Uterus (tissue), 4 donors: ENCODE measurements around the gene AP1AR. TPM values are rescaled to one million over a fixed set of nuclear protein-coding genes. Genes with fewer than 3 reads are reported as not detected.
"Not testable (repeated sequence)": the region's sequence is repeated elsewhere in the genome, so short reads cannot be mapped to it uniquely, and the experiment has no call there.

ENCODE experiments used
- DNase-seq, 2 donors: peaks; one replicate each; pipeline ENCODE4 v3.0.0-alpha.2; 2019 to 2020
- H3K27ac ChIP-seq, 2 donors: fragments of 200-600 bp; sonication (generic); 1 replicate in 1 of 2; 2 replicates in 1 of 2; pipeline ENCODE4 v1.5.1; 2016 to 2018
- H3K27me3 ChIP-seq, 2 donors: fragments of 200-600 bp; sonication (generic); one replicate each; pipeline ENCODE4 v1.5.1; 2018 to 2019; ENCODE audit warnings: control low read depth in 1 of 2
- H3K36me3 ChIP-seq, 2 donors: fragments of 200-600 bp; sonication (generic); one replicate each; pipeline ENCODE4 v1.5.1; 2019; ENCODE audit warnings: control low read depth in 1 of 2
- H3K4me1 ChIP-seq, 2 donors: fragments of 200-600 bp; sonication (generic); one replicate each; pipeline ENCODE4 v1.5.1; 2018 to 2019; ENCODE audit warnings: control low read depth in 1 of 2
- H3K4me3 ChIP-seq, 2 donors: fragments of 200-600 bp; sonication (generic); 1 replicate in 1 of 2; 2 replicates in 1 of 2; pipeline ENCODE4 v1.5.1; 2018 to 2019; ENCODE audit warnings: mild to moderate bottlenecking in 1 of 2
- H3K9me3 ChIP-seq, 2 donors: fragments of 200-600 bp; sonication (generic); one replicate each; pipeline ENCODE4 v1.5.1; 2019; ENCODE audit warnings: control low read depth in 1 of 2
- POLR2A ChIP-seq, 2 donors: fragments of 450-650 bp; IDR thresholded peaks; one replicate each; pipeline ENCODE4 v1.6.1; 2016; ENCODE audit warnings: antibody characterized with exemption in 2 of 2, mild to moderate bottlenecking in 1 of 2, moderate library complexity in 1 of 2
- intact Hi-C: fragments of 100-400 bp; cut with DNase I; formaldehyde crosslinking; loops from one replicate; pipeline ENCODE4 v1.15.1; 2023; ENCODE audit warnings: low total_unique reads
- total RNA-seq, 4 donors: library from RNA; depleted of rRNA in 3 of 4; stranded (reverse); fragments of >200 nt in 3 of 4; gene quantifications; one replicate each; pipeline versions ENCODE4 v1.1.0 to v1.2.4, GENCODE V29; 2014 to 2023
- TF ChIP-seq, protein P1 (sequence below), 4 experiments: fragments of 200-600 bp in 2 of 4; fragments of 450-650 bp in 2 of 4; sonication (generic) in 2 of 4; IDR thresholded peaks; one replicate each; pipeline ENCODE4 v1.5.1; 2016 to 2019; ENCODE audit warnings: antibody characterized with exemption in 4 of 4, mild to moderate bottlenecking in 2 of 4, moderate library complexity in 1 of 4
- donor health status: DM: yes; HTN: yes; CAD: no.

The AP1AR gene
- total RNA-seq, 4 donors from 2014 or later, result 2.3 to 37.7 (median 17.6) TPM

DNA sequence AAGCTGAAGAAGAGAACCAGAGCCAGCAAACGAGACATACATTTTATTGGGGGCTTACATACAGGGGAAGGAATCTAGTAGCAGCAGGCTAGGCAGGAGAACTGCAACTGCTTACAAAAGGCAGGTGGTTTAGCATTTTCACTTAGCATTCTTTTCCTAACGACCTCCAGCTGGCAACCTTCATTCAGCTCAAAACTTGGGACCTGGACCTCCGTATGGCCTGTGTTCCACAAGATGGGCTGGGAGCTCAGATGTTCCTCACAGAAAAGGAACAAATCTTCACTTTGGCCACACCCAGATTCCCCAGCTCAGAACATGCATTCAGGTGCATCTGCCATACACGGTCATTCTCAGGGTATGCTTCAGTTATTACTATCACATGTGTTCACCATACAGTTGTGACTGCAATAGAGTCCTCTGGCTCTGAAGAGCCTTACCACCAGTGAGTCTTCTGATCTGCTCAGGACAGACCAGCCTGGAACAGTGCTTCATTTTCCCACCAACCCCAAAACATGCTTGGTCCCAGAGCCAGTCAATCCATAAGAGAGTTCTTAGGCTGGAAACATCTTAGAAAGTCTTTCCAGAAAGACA lies 29.6 kb upstream of the AP1AR start:
- no peaks in the 10 kb centered on the region for H3K4me1 ChIP-seq
- no peak for DNase-seq
- no peak overlapping the region for H3K27ac ChIP-seq
- TF ChIP-seq POLR2A (IDR thresholded peaks at IDR 0.05), result no peak
- TF ChIP-seq, protein P1, sequence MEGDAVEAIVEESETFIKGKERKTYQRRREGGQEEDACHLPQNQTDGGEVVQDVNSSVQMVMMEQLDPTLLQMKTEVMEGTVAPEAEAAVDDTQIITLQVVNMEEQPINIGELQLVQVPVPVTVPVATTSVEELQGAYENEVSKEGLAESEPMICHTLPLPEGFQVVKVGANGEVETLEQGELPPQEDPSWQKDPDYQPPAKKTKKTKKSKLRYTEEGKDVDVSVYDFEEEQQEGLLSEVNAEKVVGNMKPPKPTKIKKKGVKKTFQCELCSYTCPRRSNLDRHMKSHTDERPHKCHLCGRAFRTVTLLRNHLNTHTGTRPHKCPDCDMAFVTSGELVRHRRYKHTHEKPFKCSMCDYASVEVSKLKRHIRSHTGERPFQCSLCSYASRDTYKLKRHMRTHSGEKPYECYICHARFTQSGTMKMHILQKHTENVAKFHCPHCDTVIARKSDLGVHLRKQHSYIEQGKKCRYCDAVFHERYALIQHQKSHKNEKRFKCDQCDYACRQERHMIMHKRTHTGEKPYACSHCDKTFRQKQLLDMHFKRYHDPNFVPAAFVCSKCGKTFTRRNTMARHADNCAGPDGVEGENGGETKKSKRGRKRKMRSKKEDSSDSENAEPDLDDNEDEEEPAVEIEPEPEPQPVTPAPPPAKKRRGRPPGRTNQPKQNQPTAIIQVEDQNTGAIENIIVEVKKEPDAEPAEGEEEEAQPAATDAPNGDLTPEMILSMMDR (IDR thresholded peaks at IDR 0.05), result no peak
- no peaks in the 10 kb centered on the region for H3K36me3 ChIP-seq
- H3K27me3 ChIP-seq, result no peaks in the 10 kb centered on the region
- intact Hi-C loops, result no loop called here
- H3K9me3 ChIP-seq, result no peaks in the 10 kb centered on the region
- no peak overlapping the region for H3K4me3 ChIP-seq

DNA sequence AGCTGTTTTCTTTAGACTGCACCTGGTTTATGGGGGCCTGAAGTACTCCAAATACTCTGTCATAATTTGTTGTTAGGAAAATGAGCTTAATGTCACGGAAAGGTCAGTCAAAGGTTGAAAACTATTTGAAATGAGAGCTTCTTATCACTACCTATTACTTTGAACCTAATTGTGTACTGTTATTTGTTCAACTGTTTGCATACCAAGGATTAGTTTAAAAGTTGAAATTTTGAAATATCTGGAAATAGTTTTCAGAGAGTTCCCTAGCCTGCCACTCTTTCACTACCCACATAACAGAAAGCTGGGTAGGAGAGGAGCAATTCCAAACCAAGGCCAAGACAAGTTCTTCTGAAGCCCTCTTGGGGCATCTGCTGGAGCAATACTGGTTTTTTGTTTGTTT lies 28.0 kb upstream of the AP1AR start:
- TF ChIP-seq, protein P1 (IDR thresholded peaks at IDR 0.05), result no peak
- TF ChIP-seq POLR2A (IDR thresholded peaks at IDR 0.05), result no peak
- intact Hi-C loops, result no loop called here
- Histone ChIP-seq H3K9me3 (no peaks in the 10 kb centered on the region), H3K36me3 (no peaks in the 10 kb centered on the region), H3K4me1 (no peaks in the 10 kb centered on the region), H3K4me3 (no peak overlapping the region), H3K27ac (no peak overlapping the region), H3K27me3 (no peaks in the 10 kb centered on the region)
- no peak for DNase-seq

DNA sequence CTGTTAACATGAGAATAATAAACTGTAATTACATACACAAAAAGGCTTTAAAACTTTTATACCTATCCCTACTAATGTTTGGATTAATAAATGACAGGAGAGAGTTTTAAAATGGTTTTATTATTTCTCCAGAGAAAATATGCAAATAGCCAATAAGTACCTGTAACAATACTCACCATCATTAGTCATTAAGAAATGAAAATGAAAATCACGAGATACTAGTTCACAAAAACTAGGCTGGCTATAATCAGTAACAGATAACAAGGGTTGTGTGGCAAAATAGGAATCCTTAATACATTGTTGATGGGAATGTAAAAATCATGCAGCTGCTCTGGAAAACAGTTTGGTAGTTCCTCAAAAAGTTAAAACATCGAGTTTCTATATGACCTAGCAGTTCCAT lies 25.2 kb upstream of the AP1AR start:
- no peaks in the 10 kb centered on the region for H3K27me3 ChIP-seq
- intact Hi-C loops, result no loop called here
- H3K4me1 ChIP-seq, result no peaks in the 10 kb centered on the region
- H3K36me3 ChIP-seq, result no peaks in the 10 kb centered on the region
- H3K4me3 ChIP-seq, result no peak overlapping the region
- no peak for TF ChIP-seq POLR2A (IDR thresholded peaks at IDR 0.05)
- TF ChIP-seq, protein P1 (IDR thresholded peaks at IDR 0.05), result no peak
- H3K9me3 ChIP-seq, result no peaks in the 10 kb centered on the region
- no peak overlapping the region for H3K27ac ChIP-seq
- no peak for DNase-seq

DNA sequence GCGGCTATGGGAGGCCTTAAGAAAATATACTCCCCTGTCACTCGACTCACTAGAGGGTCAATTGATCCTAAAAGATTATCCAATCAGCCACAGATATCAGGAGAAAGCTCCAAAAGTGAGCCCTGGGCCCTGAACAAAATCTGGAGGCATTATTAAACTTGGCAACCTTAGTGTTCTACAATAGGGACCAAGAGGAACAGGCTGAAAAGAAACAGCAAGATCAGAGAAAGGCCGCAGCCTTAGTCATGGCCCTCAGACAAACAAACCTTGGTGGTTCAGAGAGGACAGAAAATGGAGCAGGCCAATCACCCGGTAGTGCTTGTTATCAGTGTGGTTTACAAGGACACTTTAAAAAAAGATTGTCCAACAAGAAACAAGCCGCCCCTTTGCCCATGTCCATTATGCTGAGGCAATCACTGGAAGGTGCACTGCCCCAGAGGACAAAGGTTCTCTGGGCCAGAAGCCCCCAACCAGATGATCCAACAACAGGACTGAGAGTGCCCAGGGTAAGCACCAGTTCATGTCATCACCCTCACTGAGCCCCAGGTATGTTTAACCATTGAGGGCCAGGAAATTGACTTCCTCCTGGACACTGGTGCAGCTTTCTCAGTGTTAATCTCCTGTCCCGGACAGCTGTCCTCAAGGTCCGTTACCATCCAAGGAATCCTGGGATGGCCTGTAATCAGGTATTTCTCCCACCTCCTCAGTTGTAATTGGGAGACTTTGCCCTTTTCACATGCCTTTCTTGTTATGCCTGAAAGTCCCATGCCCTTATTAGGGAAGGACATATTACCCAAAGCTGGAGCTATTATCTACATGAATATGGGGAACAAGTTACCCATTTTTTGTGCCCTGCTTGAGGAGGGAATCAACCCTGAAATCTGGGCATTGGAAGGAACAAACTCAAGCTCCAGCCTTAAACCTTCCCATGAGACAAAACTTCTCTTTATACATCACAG lies 23.2 kb upstream of the AP1AR start:
- H3K27me3 ChIP-seq, H3K27ac ChIP-seq, DNase-seq, H3K9me3 ChIP-seq, H3K36me3 ChIP-seq, intact Hi-C loops, H3K4me1 ChIP-seq, H3K4me3 ChIP-seq: not testable (repeated sequence)

DNA sequence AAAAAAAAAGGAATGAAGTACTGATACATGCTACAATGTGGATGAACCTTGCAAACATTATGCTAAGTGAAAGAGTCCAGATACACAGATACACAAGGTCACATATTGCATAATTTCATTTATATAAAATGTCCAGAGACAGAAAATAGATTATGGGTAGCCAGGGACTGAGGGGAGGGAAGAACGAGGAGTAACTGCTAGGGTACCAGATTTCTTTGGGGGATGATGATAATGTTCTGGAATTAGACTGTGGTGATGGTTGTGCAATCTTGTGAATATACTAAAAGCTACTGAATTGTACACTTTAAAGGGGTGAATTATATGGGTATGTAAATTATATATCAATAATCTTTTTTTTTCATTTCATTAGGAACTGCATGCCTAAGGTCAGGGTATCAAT lies 20.8 kb upstream of the AP1AR start:
- no peaks in the 10 kb centered on the region for H3K27me3 ChIP-seq
- DNase-seq, result no peak
- H3K9me3 ChIP-seq, result no peaks in the 10 kb centered on the region
- TF ChIP-seq, protein P1 (IDR thresholded peaks at IDR 0.05), result no peak
- TF ChIP-seq POLR2A (IDR thresholded peaks at IDR 0.05), result no peak
- intact Hi-C loops, result no loop called here
- no peaks in the 10 kb centered on the region for H3K36me3 ChIP-seq
- H3K27ac ChIP-seq, result no peak overlapping the region
- H3K4me1 ChIP-seq, result no peaks in the 10 kb centered on the region
- H3K4me3 ChIP-seq, result no peak overlapping the region
